ENCODE measurements around the gene STAMBPL1. TPM values are rescaled to one million over a fixed set of nuclear protein-coding genes. Genes with fewer than 3 reads are reported as not detected.

STAMBPL1 gene
- polyA plus RNA-seq, 1 donor from 2014 or later = 21.9 TPM

DNA sequence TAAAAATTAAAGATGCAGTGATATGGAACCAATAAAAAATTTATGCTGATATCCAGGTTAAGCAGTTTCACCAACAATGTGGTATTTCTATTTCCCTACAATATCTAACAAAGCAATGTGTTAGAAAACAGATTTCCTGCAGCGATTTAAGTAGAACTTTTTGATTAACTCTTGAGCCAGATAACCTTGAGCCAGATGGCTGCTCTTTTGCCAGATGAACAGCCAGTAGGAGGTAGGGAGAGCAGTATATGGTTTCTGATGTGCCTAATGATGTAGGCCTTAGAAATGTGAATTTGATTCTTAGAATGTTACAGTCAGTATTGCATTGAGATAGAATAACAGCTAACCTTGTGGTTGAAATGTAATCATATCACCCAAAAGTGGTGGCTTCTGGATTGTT lies 31.1 kb downstream of the STAMBPL1 start:
- Histone ChIP-seq H3K36me3 (ENCODE audit: insufficient read depth, low read length) (no peaks in the 10 kb centered on the region), H4K20me1 (ENCODE audit: insufficient read depth) (no peaks in the 10 kb centered on the region), H3K4me2 (ENCODE audit: low read length) (no peak overlapping the region), H3K4me3 (ENCODE audit: low read length) (no peak overlapping the region), H3K27ac (ENCODE audit: low read length) (no peak overlapping the region), H3K27me3 (ENCODE audit: insufficient read depth, low read depth, low read length) (no peaks in the 10 kb centered on the region), H3K9me3 (ENCODE audit: low read length) (no peaks in the 10 kb centered on the region), H3K9me2 (ENCODE audit: insufficient read depth, low read length) (no peaks in the 10 kb centered on the region), H3K9ac (ENCODE audit: low read length) (no peak overlapping the region), H2AFZ (ENCODE audit: low read depth, low read length) (no peak overlapping the region), H3K79me2 (replicated peaks; ENCODE audit: insufficient read depth, low read length) (no peaks in the 10 kb centered on the region), H3F3A (ENCODE audit: insufficient read depth, low read length, poor library complexity, severe bottlenecking) (no peaks in the 10 kb centered on the region)
- TF ChIP-seq MXI1 (conservative IDR thresholded peaks at IDR 0.05; ENCODE audit: poor library complexity, severe bottlenecking) (no peak), REST (IDR thresholded peaks at IDR 0.05; ENCODE audit: borderline replicate concordance) (no peak), CTCF (IDR thresholded peaks at IDR 0.05; ENCODE audit: poor library complexity, severe bottlenecking) (no peak), POLR2AphosphoS5 (IDR thresholded peaks at IDR 0.05) (no peak), EZH2 (IDR thresholded peaks at IDR 0.05; ENCODE audit: borderline replicate concordance, insufficient read depth, low read length, poor library complexity, severe bottlenecking) (no peak), SMC3 (conservative IDR thresholded peaks at IDR 0.05; ENCODE audit: poor library complexity) (no peak), RAD21 (conservative IDR thresholded peaks at IDR 0.05) (no peak)

DNA sequence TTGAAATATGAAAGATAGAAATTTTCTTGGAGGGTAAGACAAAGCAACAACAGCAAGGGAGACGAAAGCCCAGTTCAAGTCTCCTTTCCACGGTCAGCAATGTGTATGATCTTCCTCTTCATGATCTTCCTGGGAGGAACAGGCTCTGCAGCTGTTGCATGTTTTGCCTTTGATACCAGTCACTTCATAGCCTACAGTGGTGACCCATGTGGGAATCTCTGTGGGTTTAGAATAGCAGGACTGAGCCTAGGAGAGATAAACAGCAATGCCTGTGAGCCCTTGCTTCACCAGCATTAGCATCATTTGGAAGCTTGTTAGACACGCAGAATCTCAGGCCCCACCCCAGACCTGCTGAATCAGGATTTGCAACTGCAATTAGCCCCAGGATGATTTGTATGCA lies 31.8 kb downstream of the STAMBPL1 start:
- Histone ChIP-seq H3F3A (ENCODE audit: insufficient read depth, low read length, poor library complexity, severe bottlenecking) (no peaks in the 10 kb centered on the region), H3K9me3 (ENCODE audit: low read length) (no peaks in the 10 kb centered on the region), H3K4me2 (ENCODE audit: low read length) (no peak overlapping the region), H3K9ac (ENCODE audit: low read length) (no peak overlapping the region), H3K36me3 (ENCODE audit: insufficient read depth, low read length) (no peaks in the 10 kb centered on the region), H2AFZ (ENCODE audit: low read depth, low read length) (no peak overlapping the region), H3K9me2 (ENCODE audit: insufficient read depth, low read length) (no peaks in the 10 kb centered on the region), H3K27me3 (ENCODE audit: insufficient read depth, low read depth, low read length) (no peaks in the 10 kb centered on the region), H3K79me2 (replicated peaks; ENCODE audit: insufficient read depth, low read length) (no peaks in the 10 kb centered on the region), H3K27ac (ENCODE audit: low read length) (no peak overlapping the region), H3K4me3 (ENCODE audit: low read length) (no peak overlapping the region), H4K20me1 (ENCODE audit: insufficient read depth) (no peaks in the 10 kb centered on the region)
- TF ChIP-seq EP300 (conservative IDR thresholded peaks at IDR 0.05; ENCODE audit: poor library complexity, severe bottlenecking) = no peak
- no peak for TF ChIP-seq CTCF (IDR thresholded peaks at IDR 0.05; ENCODE audit: poor library complexity, severe bottlenecking)
- TF ChIP-seq SMC3 (conservative IDR thresholded peaks at IDR 0.05; ENCODE audit: poor library complexity) = no peak
- TF ChIP-seq REST (IDR thresholded peaks at IDR 0.05; ENCODE audit: borderline replicate concordance) = no peak
- TF ChIP-seq TAF1 (IDR thresholded peaks at IDR 0.05; ENCODE audit: low read depth) = no peak
- TF ChIP-seq POLR2AphosphoS5 (IDR thresholded peaks at IDR 0.05) = no peak
- TF ChIP-seq EZH2 (IDR thresholded peaks at IDR 0.05; ENCODE audit: borderline replicate concordance, insufficient read depth, low read length, poor library complexity, severe bottlenecking) = no peak
- TF ChIP-seq RAD21 (conservative IDR thresholded peaks at IDR 0.05) = no peak
- no peak for TF ChIP-seq MXI1 (conservative IDR thresholded peaks at IDR 0.05; ENCODE audit: poor library complexity, severe bottlenecking)

Measured in neural cell (in vitro differentiated cells).